ENCODE measurements around the gene HDLBP.

- no peak for TF ChIP-seq POLR2A (IDR thresholded peaks at IDR 0.05; ENCODE audit: low read depth, low read length)
- TF ChIP-seq POLR2AphosphoS5 (IDR thresholded peaks at IDR 0.05; ENCODE audit: low read depth, low read length) = no peak
These were observed 104.2 kb downstream of the HDLBP start for GRCh38 chr2:241211276-241211675.

Measured in GM12892 (cell line).